Measurements from ENCODE around the gene HABP2.

GRCh38 chr10:113523628-113524027 lies 29.2 kb upstream of the HABP2 start:
- TF ChIP-seq ZNF121 (tag by site-specific recombination; IDR thresholded peaks at IDR 0.05) (no peak), CTCF (tag by site-specific recombination; IDR thresholded peaks at IDR 0.05) (no peak), MEIS1 (CRISPR knock-in tag; IDR thresholded peaks at IDR 0.05; ENCODE audit: borderline replicate concordance) (no peak), ELK4 (IDR thresholded peaks at IDR 0.05; ENCODE audit: borderline replicate concordance, low read depth, low read length) (no peak), SALL2 (tag by site-specific recombination; IDR thresholded peaks at IDR 0.05; ENCODE audit: borderline replicate concordance) (no peak)

Data from HEK293 (cell line).